ENCODE measurements around the gene TMPRSS4. TPM values are rescaled to one million over a fixed set of nuclear protein-coding genes. Genes with fewer than 3 reads are reported as not detected.

Gene TMPRSS4
- total RNA-seq, 1 experiment from 2014 or later = not detected

DNA sequence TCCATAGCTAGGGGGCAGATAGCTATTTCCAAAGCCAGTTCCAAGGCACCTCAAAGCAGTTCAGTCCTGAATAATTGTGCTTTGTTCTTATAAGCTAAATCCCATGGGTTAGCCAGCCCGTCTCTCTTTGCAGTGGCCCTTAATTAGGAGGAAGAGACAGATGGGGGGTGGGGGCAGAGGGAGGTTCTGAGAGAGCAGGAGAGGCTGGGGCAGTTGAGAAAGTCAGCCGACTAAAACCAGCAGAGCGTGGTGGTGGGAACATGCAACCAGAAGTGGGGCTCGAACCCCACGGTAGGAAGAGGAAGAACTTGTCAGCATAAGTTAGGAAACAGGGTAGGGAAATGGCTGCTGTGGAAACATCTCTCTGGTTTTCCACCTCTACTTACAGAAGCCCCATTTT, 86.6 kb downstream of the TMPRSS4 start:
- intact Hi-C loops (cut with micrococcal nuclease) = no loop called here
- ChIA-PET POLR2A (no interaction called here), CTCF (interaction anchor here (0.6 to 1.2 kb wide), 2 partner anchors 48 to 50 kb away, joined by 3 read pairs; no protein-coding TSS in a partner anchor)
- no peak overlapping the region for H3K4me3 Mint-ChIP-seq (ENCODE audit: unreplicated experiment)
- no peak overlapping the region for H3K27ac Mint-ChIP-seq (ENCODE audit: low read depth, unreplicated experiment)
- H3K36me3 Mint-ChIP-seq (ENCODE audit: insufficient read depth, unreplicated experiment) = no peaks in the 10 kb centered on the region
- H3K4me1 Mint-ChIP-seq (ENCODE audit: insufficient read depth, unreplicated experiment) = no peaks in the 10 kb centered on the region
- BruUV-seq (replicated peaks) = no TSS peak
- no peaks in the 10 kb centered on the region for H3K9me3 Mint-ChIP-seq (ENCODE audit: unreplicated experiment)
- peaks cover 34% of the 10 kb centered on the region for H3K27me3 Mint-ChIP-seq (ENCODE audit: insufficient read depth, unreplicated experiment)
- TF ChIP-seq, protein P1, sequence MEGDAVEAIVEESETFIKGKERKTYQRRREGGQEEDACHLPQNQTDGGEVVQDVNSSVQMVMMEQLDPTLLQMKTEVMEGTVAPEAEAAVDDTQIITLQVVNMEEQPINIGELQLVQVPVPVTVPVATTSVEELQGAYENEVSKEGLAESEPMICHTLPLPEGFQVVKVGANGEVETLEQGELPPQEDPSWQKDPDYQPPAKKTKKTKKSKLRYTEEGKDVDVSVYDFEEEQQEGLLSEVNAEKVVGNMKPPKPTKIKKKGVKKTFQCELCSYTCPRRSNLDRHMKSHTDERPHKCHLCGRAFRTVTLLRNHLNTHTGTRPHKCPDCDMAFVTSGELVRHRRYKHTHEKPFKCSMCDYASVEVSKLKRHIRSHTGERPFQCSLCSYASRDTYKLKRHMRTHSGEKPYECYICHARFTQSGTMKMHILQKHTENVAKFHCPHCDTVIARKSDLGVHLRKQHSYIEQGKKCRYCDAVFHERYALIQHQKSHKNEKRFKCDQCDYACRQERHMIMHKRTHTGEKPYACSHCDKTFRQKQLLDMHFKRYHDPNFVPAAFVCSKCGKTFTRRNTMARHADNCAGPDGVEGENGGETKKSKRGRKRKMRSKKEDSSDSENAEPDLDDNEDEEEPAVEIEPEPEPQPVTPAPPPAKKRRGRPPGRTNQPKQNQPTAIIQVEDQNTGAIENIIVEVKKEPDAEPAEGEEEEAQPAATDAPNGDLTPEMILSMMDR (IDR thresholded peaks at IDR 0.05; ENCODE audit: unreplicated experiment) = no peak
- no peak for DNase-seq (ENCODE audit: unreplicated experiment)

DNA sequence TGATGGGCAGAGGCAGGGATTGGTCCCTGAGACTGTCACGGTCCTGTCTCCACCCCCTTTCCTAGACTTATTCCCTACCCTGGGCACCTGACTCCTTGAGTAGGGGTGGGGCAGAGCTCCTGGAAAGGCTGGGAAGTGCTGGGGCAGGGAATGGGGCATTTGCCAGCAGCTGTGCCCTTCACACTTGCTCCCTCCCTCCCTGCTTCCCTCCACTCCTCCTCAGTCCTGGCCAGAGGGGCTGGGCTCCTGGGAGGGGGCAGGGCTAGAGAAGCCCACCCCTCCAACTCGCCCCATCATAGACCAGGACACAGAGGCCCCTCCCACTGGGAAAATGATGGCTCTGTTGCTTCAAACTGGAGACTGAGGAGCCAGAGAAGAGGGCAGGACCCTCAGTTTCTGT, 88.0 kb downstream of the TMPRSS4 start:
- TF ChIP-seq, protein P1 (IDR thresholded peaks at IDR 0.05; ENCODE audit: unreplicated experiment) = no peak
- Mint-ChIP-seq H3K9me3 (ENCODE audit: unreplicated experiment) (no peaks in the 10 kb centered on the region), H3K4me1 (ENCODE audit: insufficient read depth, unreplicated experiment) (no peaks in the 10 kb centered on the region), H3K27me3 (ENCODE audit: insufficient read depth, unreplicated experiment) (peaks cover 48% of the 10 kb centered on the region), H3K27ac (ENCODE audit: low read depth, unreplicated experiment) (no peak overlapping the region), H3K36me3 (ENCODE audit: insufficient read depth, unreplicated experiment) (no peaks in the 10 kb centered on the region), H3K4me3 (ENCODE audit: unreplicated experiment) (no peak overlapping the region)
- ChIA-PET POLR2A (no interaction called here), CTCF (interaction anchor here (0.8 to 1.9 kb wide), 3 partner anchors 8 to 739 kb away, joined by 3 to 5 read pairs (median 5); no protein-coding TSS in a partner anchor)
- no peak for DNase-seq (ENCODE audit: unreplicated experiment)
- intact Hi-C loops (cut with micrococcal nuclease) = no loop called here
- BruUV-seq (replicated peaks) = no TSS peak

DNA sequence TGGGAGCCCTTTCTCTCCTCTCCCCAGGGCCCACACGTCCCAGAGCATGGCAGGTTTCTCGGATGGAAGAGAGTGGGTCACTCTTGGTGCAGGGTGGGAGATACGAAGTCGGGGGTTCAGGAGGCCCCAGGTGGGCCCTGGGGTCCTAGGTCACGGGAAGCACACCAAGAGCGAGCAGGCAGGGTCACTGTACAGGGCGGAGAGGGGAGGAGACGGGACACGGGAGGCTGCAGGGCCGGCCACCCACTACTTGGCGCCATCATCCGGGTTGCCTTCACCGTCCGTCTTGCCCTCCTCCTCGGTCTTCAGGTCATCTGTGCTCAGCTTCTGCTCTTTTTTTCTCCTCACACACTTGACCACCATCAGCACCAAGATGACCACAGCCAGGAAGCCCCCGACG, 89.8 kb downstream of the TMPRSS4 start:
- Mint-ChIP-seq H3K27me3 (ENCODE audit: insufficient read depth, unreplicated experiment) (peaks cover 55% of the 10 kb centered on the region), H3K4me1 (ENCODE audit: insufficient read depth, unreplicated experiment) (no peaks in the 10 kb centered on the region), H3K36me3 (ENCODE audit: insufficient read depth, unreplicated experiment) (no peaks in the 10 kb centered on the region), H3K27ac (ENCODE audit: low read depth, unreplicated experiment) (no peak overlapping the region), H3K4me3 (ENCODE audit: unreplicated experiment) (no peak overlapping the region), H3K9me3 (ENCODE audit: unreplicated experiment) (no peaks in the 10 kb centered on the region)
- DNase-seq (ENCODE audit: unreplicated experiment) = no peak
- intact Hi-C loops (cut with micrococcal nuclease) = no loop called here
- no TSS peak for BruUV-seq (replicated peaks)
- ChIA-PET POLR2A (no interaction called here), CTCF (interaction anchor here (1.9 to 2.0 kb wide), 2 partner anchors 10 to 32 kb away, joined by 5 read pairs; no protein-coding TSS in a partner anchor)
- TF ChIP-seq, protein P1 (IDR thresholded peaks at IDR 0.05; ENCODE audit: unreplicated experiment) = no peak

DNA sequence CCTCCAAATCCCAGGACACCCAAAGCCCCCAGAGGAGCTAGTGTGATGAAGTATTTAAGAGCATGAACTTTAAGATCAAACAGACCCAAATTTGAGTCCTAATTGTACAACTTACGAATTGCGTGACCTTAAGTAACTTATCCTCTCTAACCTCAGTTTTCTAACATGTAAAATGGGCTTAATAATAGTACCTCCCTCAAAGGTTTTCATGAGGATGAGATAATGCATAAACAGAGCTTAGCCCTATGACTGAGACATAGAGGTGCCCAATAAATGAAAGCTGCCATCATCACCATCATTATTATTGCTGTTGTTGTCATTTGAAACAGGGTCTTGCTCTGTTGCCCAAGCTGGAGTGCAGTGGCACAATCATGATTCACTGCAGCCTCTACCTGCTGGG, 90.4 kb downstream of the TMPRSS4 start:
- no TSS peak for BruUV-seq (replicated peaks)
- Mint-ChIP-seq H3K4me1 (ENCODE audit: insufficient read depth, unreplicated experiment) (no peaks in the 10 kb centered on the region), H3K4me3 (ENCODE audit: unreplicated experiment) (no peak overlapping the region), H3K36me3 (ENCODE audit: insufficient read depth, unreplicated experiment) (no peaks in the 10 kb centered on the region), H3K9me3 (ENCODE audit: unreplicated experiment) (no peaks in the 10 kb centered on the region), H3K27me3 (ENCODE audit: insufficient read depth, unreplicated experiment) (peaks cover 49% of the 10 kb centered on the region), H3K27ac (ENCODE audit: low read depth, unreplicated experiment) (no peak overlapping the region)
- POLR2A ChIA-PET = interaction anchor here (0.6 kb wide), 1 partner anchor 75 kb away, joined by 3 read pairs; no protein-coding TSS in a partner anchor
- DNase-seq (ENCODE audit: unreplicated experiment) = no peak
- intact Hi-C loops (cut with micrococcal nuclease) = no loop called here
- CTCF ChIA-PET = interaction anchor here (2.0 kb wide), 1 partner anchor 31 kb away, joined by 5 read pairs; no protein-coding TSS in a partner anchor
- TF ChIP-seq, protein P1 (IDR thresholded peaks at IDR 0.05; ENCODE audit: unreplicated experiment) = no peak

All from MCF 10A (cell line).